GM18511 (cell line): ENCODE data around the gene RPS4Y1.

Experiments
- ATAC-seq: cut with Tn5 transposase; IDR thresholded peaks from one replicate; pipeline ENCODE4 v1.9.1; 2021; ENCODE audit warnings: mild to moderate bottlenecking, moderate library complexity; ENCODE audit not compliant: unreplicated experiment

The RPS4Y1 gene

GRCh38 chrY:2874211-2874610 is 32.8 kb downstream of the RPS4Y1 start:
- ATAC-seq: no peak

DNA sequence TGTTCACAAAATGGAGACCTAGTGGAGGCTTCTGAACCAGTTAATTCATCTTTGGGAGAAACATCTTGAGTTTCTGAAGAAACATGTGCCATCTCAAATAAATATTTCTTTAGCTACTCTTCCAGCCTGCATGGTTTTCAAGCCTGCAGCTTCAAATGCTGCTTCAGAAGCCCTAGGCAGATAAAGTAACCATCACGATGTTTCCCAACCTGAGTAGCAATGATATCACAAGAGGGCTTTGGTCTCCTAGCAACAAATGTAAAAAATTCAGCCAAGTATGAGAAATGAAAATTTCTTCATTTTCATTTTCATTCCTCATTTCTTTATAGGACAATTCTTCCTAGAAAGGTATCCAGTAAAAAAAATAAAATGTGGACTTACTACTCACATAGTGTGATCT is 42.2 kb downstream of the RPS4Y1 start:
- ATAC-seq: no peak

- no peak for ATAC-seq
Measured at GRCh38 chrY:2885880-2886279, 44.5 kb downstream of the RPS4Y1 start.

- no peak for ATAC-seq
Measured at GRCh38 chrY:2887386-2887785, 46.0 kb downstream of the RPS4Y1 start.

DNA sequence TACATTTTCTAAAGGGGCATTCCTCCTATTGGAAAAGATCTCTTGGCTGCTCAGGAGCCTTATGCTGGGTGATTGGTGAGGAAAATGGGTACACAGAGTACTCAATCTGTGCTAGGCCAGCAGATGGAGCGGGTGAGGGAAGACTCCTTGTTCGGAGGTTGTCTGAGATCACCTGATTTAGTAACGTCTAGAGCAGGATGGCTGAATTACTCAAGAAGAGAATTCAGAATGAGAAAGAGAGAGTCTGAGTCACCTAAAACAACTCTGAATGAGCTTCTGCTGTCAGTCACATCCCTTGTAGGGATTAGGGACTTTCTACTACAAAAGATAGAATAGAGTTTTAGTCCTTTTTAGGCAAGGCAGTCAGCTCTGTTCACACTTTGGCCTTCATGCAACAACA is 46.6 kb downstream of the RPS4Y1 start:
- ATAC-seq: no peak

DNA sequence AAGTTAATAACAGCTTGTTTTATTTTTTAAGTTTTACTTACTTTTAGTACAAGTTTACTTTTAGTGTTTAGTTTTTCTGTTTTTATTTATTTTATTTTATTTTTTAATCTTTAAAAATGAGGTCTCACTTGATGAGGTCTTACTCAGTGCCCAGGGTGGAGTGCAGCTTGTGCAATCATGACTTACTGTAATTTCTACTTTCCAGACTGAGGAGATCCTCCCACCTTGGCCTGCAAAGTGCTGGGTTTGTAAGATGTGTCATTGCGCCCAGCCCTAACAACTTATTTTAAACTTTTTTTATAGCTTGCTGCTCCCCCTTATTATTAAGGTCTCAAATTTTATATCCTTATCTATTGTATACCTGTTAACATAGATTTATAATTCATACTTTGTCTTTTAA is 52.1 kb downstream of the RPS4Y1 start:
- ATAC-seq: no peak

- ATAC-seq: no peak
Measured at GRCh38 chrY:2896050-2896449, 54.6 kb downstream of the RPS4Y1 start.

GRCh38 chrY:2907356-2907755 is 66.0 kb downstream of the RPS4Y1 start:
- ATAC-seq: no peak

GRCh38 chrY:2913066-2913815 is 71.8 kb downstream of the RPS4Y1 start:
- no peak for ATAC-seq
